ENCODE measurements around the gene TMUB1. TPM values are rescaled to one million over a fixed set of nuclear protein-coding genes. Genes with fewer than 3 reads are reported as not detected.
A peak's percentile ranks its signal among the peaks of the same experiment; 100 is the strongest.

Gene TMUB1
- total and polyA plus RNA-seq, 2 experiments from 2014 or later, result 45.0 to 83.1 TPM

DNA sequence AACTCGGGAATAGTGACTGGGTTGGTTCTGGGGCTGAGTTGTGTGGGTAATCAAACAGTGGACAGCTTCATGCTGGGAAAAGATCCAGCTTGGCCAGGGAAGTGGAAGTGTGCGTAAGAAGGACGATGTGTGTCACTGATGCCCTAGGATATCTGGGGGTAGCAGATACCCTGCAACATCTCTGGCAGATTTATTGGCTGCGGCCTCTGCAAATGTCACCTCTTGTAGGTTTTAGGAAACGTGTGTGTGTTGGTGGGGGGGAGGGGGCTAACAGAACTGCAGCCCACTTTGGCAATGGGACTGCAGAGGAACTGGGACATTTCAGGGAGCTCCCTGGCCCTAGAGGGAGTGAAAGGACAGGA is 2.0 kb upstream of the TMUB1 start:
- no peak for DNase-seq (ENCODE audit: low spot score)
- H3K4me1 ChIP-seq (ENCODE audit: insufficient read depth), result peaks cover 60% of the 10 kb centered on the region
- TF ChIP-seq EZH2phosphoT487 (IDR thresholded peaks at IDR 0.05; ENCODE audit: low read depth, severe bottlenecking, unreplicated experiment) (no peak), CTCF (IDR thresholded peaks at IDR 0.05; ENCODE audit: poor library complexity) (no peak), EZH2 (IDR thresholded peaks at IDR 0.05; ENCODE audit: borderline replicate concordance) (no peak)
- peaks cover 24% of the 10 kb centered on the region for H4K20me1 ChIP-seq (ENCODE audit: insufficient read depth, poor library complexity, severe bottlenecking)
- H3K27me3 ChIP-seq, result no peaks in the 10 kb centered on the region
- no peaks in the 10 kb centered on the region for H3K9me2 ChIP-seq (replicated peaks; ENCODE audit: insufficient read depth)
- no peaks in the 10 kb centered on the region for H3K36me3 ChIP-seq (replicated peaks; ENCODE audit: insufficient read depth, low read depth)
- H3K9me3 ChIP-seq (ENCODE audit: low read depth), result no peaks in the 10 kb centered on the region
- peaks cover 55% of the 10 kb centered on the region for H3K79me2 ChIP-seq
- H2AFZ ChIP-seq, result no peak overlapping the region
- peak overlapping the region; percentile 91 for H3K27ac ChIP-seq
- H3K4me3 ChIP-seq, result no peak overlapping the region
- peak overlapping the region; percentile 100 for H3K4me2 ChIP-seq
- 39% methylated on average over 5 of the region's 5 CpGs for WGBS (ENCODE audit: low lambda C conversion rate, missing lambda C conversion rate)

- Histone ChIP-seq H3K36me3 (replicated peaks; ENCODE audit: insufficient read depth, low read depth) (no peaks in the 10 kb centered on the region), H3K4me1 (ENCODE audit: insufficient read depth) (peaks cover 55% of the 10 kb centered on the region), H3K27me3 (no peaks in the 10 kb centered on the region), H3K4me2 (peak overlapping the region; percentile 90), H2AFZ (peak overlapping the region; percentile 79), H3K79me2 (peaks cover 55% of the 10 kb centered on the region), H3K9me2 (replicated peaks; ENCODE audit: insufficient read depth) (no peaks in the 10 kb centered on the region), H3K9me3 (ENCODE audit: low read depth) (no peaks in the 10 kb centered on the region), H3K4me3 (peak overlapping the region; percentile 91), H4K20me1 (ENCODE audit: insufficient read depth, poor library complexity, severe bottlenecking) (peaks cover 14% of the 10 kb centered on the region), H3K27ac (peak overlapping the region; percentile 94)
- no peak for DNase-seq (ENCODE audit: low spot score)
- 36% methylated on average over 3 of the region's 3 CpGs for WGBS (ENCODE audit: low lambda C conversion rate, missing lambda C conversion rate)
- no peak for TF ChIP-seq CTCF (IDR thresholded peaks at IDR 0.05; ENCODE audit: poor library complexity)
- TF ChIP-seq EZH2phosphoT487 (IDR thresholded peaks at IDR 0.05; ENCODE audit: low read depth, severe bottlenecking, unreplicated experiment), result no peak
- no peak for TF ChIP-seq EZH2 (IDR thresholded peaks at IDR 0.05; ENCODE audit: borderline replicate concordance)
Observed at GRCh38 chr7:151083824-151084160, 499 bp upstream of the TMUB1 start.

DNA sequence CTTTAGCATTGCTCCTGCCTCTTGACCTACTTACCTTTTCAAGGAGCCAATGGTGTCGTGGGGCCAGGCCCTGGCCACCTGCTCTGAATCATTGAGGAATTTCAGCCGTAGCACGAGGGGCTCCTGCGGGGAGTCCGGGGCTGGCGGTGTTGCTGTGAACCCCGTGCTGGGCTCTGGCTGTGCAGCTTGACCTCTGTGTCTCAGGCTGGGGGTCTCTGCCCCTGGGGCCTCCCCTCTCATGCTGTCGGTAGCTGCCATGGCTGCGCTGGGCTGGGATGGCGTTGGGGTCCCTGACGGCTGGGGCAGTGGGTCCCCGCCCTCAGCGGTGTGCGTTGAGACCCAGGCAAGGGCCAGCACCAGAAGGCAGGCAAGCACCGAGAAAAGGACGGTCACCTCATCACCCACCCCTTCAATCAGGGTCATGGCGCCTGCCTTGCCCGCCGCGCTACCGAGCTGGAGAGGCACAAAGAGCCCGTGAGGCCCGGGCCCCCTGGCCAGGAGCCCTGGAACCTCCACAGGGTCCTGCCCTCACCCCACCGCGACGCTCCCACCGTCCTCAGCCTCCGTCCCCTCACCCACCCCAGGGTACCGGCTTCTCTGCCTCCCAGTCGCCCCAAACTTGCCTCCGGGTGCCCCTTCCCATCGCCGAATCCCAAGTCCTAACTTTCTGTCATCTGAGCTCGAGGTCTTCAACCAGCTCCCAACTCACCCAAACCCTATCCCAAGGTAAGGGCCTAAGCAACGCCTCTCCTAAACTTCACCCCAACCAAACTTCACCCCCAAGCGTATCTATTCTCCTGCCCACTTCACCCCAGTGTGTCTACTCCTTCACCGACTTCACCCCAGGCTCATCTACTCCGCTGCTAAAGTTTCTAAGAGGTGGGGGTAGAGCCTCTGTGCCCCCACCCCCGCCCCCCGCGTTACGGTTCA is 887 bp downstream of the TMUB1 start:
- H3K9me3 ChIP-seq (ENCODE audit: low read depth), result no peaks in the 10 kb centered on the region
- H3K79me2 ChIP-seq, result peaks cover 45% of the 10 kb centered on the region
- DNase-seq (ENCODE audit: low spot score), result no peak
- WGBS (ENCODE audit: low lambda C conversion rate, missing lambda C conversion rate), result 68% methylated on average over 33 of the region's 42 CpGs
- H3K4me1 ChIP-seq (ENCODE audit: insufficient read depth), result peaks cover 54% of the 10 kb centered on the region
- H3K4me2 ChIP-seq, result peak overlapping the region; percentile 90
- H3K4me3 ChIP-seq, result peak overlapping the region; percentile 91
- no peaks in the 10 kb centered on the region for H3K27me3 ChIP-seq
- peak overlapping the region; percentile 94 for H3K27ac ChIP-seq
- no peaks in the 10 kb centered on the region for H3K9me2 ChIP-seq (replicated peaks; ENCODE audit: insufficient read depth)
- peaks cover under 1% of the 10 kb centered on the region for H4K20me1 ChIP-seq (ENCODE audit: insufficient read depth, poor library complexity, severe bottlenecking)
- peak overlapping the region; percentile 79 for H2AFZ ChIP-seq
- TF ChIP-seq EZH2phosphoT487 (IDR thresholded peaks at IDR 0.05; ENCODE audit: low read depth, severe bottlenecking, unreplicated experiment) (no peak), CTCF (IDR thresholded peaks at IDR 0.05; ENCODE audit: poor library complexity) (no peak), EZH2 (IDR thresholded peaks at IDR 0.05; ENCODE audit: borderline replicate concordance) (no peak)
- H3K36me3 ChIP-seq (replicated peaks; ENCODE audit: insufficient read depth, low read depth), result no peaks in the 10 kb centered on the region

All from hepatocyte (in vitro differentiated cells).